ENCODE measurements around the gene ENTREP1.
"Not testable (repeated sequence)": the region's sequence is repeated elsewhere in the genome, so short reads cannot be mapped to it uniquely, and the experiment has no call there.

The ENTREP1 gene

DNA sequence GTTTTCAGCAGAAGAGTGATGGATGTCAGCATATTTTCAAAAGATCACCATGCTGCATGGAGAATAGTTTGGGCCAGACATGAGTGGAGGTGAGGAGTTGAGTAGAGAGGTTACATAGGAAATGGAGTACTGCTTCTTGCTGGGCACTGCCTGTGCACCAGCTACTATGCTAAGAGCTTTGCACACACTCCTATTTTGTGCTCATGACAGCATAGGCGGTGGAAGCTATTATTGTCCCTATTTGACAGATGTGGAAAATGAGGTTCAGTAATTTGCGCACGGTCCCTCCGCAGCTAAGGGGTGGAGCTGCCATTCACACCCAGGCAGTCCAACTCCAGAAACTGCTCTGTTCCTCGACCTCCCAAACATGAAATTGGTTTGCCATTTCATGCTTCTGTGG, 67.8 kb downstream of the ENTREP1 start:
- Mint-ChIP-seq H3K4me3 (no peak overlapping the region), H3K9me3 (no peaks in the 10 kb centered on the region), H3K27me3 (ENCODE audit: low read depth, poor library complexity) (no peaks in the 10 kb centered on the region), H3K36me3 (ENCODE audit: low read depth) (no peaks in the 10 kb centered on the region), H3K4me1 (peaks cover 8% of the 10 kb centered on the region), H3K27ac (no peak overlapping the region)
- DNase-seq: no peak
- TF ChIP-seq, protein P1, sequence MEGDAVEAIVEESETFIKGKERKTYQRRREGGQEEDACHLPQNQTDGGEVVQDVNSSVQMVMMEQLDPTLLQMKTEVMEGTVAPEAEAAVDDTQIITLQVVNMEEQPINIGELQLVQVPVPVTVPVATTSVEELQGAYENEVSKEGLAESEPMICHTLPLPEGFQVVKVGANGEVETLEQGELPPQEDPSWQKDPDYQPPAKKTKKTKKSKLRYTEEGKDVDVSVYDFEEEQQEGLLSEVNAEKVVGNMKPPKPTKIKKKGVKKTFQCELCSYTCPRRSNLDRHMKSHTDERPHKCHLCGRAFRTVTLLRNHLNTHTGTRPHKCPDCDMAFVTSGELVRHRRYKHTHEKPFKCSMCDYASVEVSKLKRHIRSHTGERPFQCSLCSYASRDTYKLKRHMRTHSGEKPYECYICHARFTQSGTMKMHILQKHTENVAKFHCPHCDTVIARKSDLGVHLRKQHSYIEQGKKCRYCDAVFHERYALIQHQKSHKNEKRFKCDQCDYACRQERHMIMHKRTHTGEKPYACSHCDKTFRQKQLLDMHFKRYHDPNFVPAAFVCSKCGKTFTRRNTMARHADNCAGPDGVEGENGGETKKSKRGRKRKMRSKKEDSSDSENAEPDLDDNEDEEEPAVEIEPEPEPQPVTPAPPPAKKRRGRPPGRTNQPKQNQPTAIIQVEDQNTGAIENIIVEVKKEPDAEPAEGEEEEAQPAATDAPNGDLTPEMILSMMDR (IDR thresholded peaks at IDR 0.05): no peak

DNA sequence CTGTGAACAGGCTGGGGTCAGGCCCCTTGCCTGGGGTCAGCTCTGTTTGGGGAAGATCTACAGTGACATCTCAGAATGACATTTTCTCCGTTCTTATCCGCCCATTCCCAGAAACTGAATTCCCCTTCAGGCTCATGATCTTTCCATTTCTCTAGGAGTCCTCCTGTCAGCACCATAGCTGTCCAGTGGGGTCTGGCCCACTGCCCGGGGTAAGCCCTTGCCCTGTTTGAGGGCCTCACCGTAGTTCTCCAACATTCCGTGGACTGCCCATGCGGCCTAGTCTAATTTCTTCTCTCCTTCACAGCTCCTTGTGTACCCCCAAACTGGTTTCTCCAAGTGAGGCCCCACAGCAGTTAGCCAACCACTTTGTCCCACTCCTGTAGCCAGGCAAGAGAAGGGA, 68.4 kb downstream of the ENTREP1 start:
- Mint-ChIP-seq H3K4me3 (no peak overlapping the region), H3K4me1 (peaks cover 8% of the 10 kb centered on the region), H3K27ac (no peak overlapping the region), H3K9me3 (no peaks in the 10 kb centered on the region), H3K36me3 (ENCODE audit: low read depth) (no peaks in the 10 kb centered on the region), H3K27me3 (ENCODE audit: low read depth, poor library complexity) (no peaks in the 10 kb centered on the region)
- TF ChIP-seq, protein P1 (IDR thresholded peaks at IDR 0.05): no peak
- DNase-seq: no peak

DNA sequence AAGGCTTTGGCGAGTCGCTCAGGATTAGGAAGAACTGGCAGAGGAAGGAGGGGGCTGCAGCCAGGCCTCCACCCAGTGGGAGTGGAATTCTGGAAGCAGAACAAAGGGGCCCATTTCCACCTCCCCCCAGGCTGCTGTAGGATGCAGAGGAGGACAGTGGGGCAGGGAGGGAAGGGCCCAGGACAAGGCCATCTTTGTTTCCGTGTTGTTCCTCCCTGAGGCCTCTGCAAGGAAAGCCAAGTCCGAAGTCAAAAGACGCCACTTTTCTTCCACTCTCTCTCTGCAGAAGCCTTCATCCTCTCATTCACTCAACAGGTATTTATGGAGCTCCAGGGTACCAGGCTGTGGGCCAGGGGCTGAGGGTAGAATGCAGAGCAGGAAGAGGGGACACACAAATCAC, 70.7 kb downstream of the ENTREP1 start:
- Mint-ChIP-seq H3K27ac (no peak overlapping the region), H3K9me3 (peaks cover 1% of the 10 kb centered on the region), H3K27me3 (ENCODE audit: low read depth, poor library complexity) (no peaks in the 10 kb centered on the region), H3K4me1 (peaks cover 8% of the 10 kb centered on the region), H3K36me3 (ENCODE audit: low read depth) (no peaks in the 10 kb centered on the region), H3K4me3 (no peak overlapping the region)
- DNase-seq: no peak
- TF ChIP-seq, protein P1 (IDR thresholded peaks at IDR 0.05): no peak

DNA sequence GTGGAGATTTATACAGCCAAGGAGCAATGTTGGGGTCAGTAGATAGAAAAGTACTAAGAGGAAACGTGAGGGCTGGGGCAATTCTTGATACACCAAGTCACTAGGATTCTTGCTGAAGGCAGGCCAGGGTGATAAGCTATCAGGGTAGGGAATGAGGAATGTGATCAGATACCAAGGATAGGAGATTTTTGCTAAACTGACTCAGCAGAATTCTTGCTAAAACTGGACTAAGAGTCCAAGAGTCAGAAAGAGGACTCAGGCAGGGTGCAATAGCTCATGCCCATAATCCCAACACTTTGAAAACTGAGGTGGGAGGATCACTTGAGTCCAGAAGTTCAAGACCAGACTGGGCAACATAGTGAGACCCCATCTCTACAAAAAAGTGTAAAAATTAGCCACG, 71.7 kb downstream of the ENTREP1 start:
- TF ChIP-seq, protein P1 (IDR thresholded peaks at IDR 0.05): no peak
- no peak overlapping the region for H3K27ac Mint-ChIP-seq
- no peak for DNase-seq
- H3K4me3 Mint-ChIP-seq: no peak overlapping the region
- H3K27me3 Mint-ChIP-seq (ENCODE audit: low read depth, poor library complexity): no peaks in the 10 kb centered on the region
- peaks cover 4% of the 10 kb centered on the region for H3K9me3 Mint-ChIP-seq
- H3K4me1 Mint-ChIP-seq: peaks cover 8% of the 10 kb centered on the region
- H3K36me3 Mint-ChIP-seq (ENCODE audit: low read depth): no peaks in the 10 kb centered on the region

DNA sequence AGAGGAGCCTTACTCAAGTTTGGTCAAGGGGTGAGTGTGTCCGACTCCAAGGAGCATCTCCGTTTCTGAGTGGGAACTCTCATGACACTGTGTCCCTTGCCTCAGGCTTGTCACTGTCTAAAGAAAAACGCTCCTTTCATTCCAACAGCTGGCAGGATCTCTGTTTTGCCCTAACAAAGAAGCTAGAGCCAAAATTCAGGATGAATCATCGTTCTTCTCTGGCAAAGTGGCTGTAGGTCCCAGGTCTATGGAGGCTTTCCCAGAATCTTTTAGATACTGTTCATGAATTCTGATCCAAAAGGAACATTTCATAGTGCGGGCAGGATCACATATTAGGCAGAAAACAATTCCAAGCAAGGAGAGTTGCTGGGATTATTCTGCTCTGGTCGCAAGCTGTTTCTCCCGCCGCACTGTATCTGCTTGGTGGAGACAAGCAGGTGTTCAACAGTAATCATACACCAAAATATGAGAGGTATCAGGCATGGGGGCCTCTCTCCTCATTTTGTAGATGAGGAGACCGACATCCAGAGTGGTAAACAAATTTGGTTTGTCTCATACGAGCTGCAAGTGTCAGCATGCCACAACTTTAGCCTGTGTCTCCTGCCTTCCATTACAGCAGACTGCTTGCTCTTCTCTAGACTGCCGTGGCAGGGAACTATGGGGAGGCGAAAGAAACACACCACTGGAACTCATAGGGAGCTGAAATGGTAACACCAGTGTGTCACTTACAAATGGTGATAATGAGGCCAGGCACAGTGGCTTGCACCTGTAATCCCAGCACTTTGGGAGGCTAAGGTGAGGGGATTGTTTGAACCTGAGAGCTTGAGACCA, 72.6 kb downstream of the ENTREP1 start:
- TF ChIP-seq, protein P1 (IDR thresholded peaks at IDR 0.05): no peak
- H3K27me3 Mint-ChIP-seq (ENCODE audit: low read depth, poor library complexity): no peaks in the 10 kb centered on the region
- peaks cover 4% of the 10 kb centered on the region for H3K9me3 Mint-ChIP-seq
- no peaks in the 10 kb centered on the region for H3K36me3 Mint-ChIP-seq (ENCODE audit: low read depth)
- no peak for DNase-seq
- no peak overlapping the region for H3K27ac Mint-ChIP-seq
- H3K4me3 Mint-ChIP-seq: no peak overlapping the region
- no peaks in the 10 kb centered on the region for H3K4me1 Mint-ChIP-seq

GRCh38 chr9:69400470-69400869, 75.5 kb downstream of the ENTREP1 start:
- Mint-ChIP-seq H3K4me1 (no peaks in the 10 kb centered on the region), H3K36me3 (ENCODE audit: low read depth) (no peaks in the 10 kb centered on the region), H3K27ac (no peak overlapping the region), H3K4me3 (no peak overlapping the region), H3K27me3 (ENCODE audit: low read depth, poor library complexity) (no peaks in the 10 kb centered on the region), H3K9me3 (peaks cover 4% of the 10 kb centered on the region)
- TF ChIP-seq, protein P1 (IDR thresholded peaks at IDR 0.05): no peak
- DNase-seq: no peak

DNA sequence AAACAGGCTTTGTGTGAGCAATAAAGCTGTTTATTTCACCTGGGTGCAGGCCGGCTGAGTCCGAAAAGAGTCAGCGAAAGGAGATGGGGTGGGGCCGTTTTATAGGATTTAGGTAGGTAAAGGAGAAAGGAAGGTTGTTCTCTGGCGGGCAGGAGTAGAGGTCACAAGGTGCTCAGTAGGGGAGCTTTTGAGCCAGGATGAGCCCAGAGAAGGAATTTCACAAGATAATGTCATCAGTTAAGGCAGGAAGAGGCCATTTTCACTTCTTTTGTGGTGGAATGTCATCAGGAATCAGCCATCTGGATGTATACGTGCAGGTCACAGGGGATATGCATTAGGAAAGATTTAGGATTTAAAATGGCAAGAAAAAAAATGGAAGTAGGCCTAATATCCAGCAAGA, 84.9 kb downstream of the ENTREP1 start:
- H3K27me3 Mint-ChIP-seq (ENCODE audit: low read depth, poor library complexity): peaks cover 15% of the 10 kb centered on the region
- not testable (repeated sequence) for H3K27ac Mint-ChIP-seq, H3K4me3 Mint-ChIP-seq

More for the DNA sequence above, 84.9 kb downstream of the ENTREP1 start:
- H3K36me3 Mint-ChIP-seq (ENCODE audit: low read depth); H3K9me3 Mint-ChIP-seq; H3K4me1 Mint-ChIP-seq; DNase-seq: not testable (repeated sequence)
